ENCODE results near the gene AFF4.

GRCh38 chr5:132981288-132981687, 17.9 kb upstream of the AFF4 start:
- TF ChIP-seq EZH2 (IDR thresholded peaks at IDR 0.05) (no peak), CBX3 (IDR thresholded peaks at IDR 0.05; ENCODE audit: low read depth) (no peak), ATF3 (IDR thresholded peaks at IDR 0.05) (no peak), EZH2phosphoT487 (IDR thresholded peaks at IDR 0.05; ENCODE audit: borderline replicate concordance) (no peak), SP1 (IDR thresholded peaks at IDR 0.05; ENCODE audit: low read depth) (no peak), POLR2A (IDR thresholded peaks at IDR 0.05; ENCODE audit: borderline replicate concordance, extremely low read depth, insufficient read depth, insufficient read length) (no peak), MAX (IDR thresholded peaks at IDR 0.05) (no peak)
